ENCODE results near the gene MLH3. TPM values are rescaled to one million over a fixed set of nuclear protein-coding genes. Genes with fewer than 3 reads are reported as not detected.
A peak's percentile ranks its signal among the peaks of the same experiment; 100 is the strongest.

Gene MLH3
- total and polyA plus RNA-seq, 10 of the 15 experiments (the other 5 are each of a cell fraction or from before 2014, with no cell fraction given) = 12.6 to 31.2 (median 19.6) TPM

GRCh38 chr14:74983343-74983742 lies 67.9 kb downstream of the MLH3 start:
- Histone ChIP-seq H3K27me3 (replicated peaks in 1 of 2; ENCODE audit: control insufficient read depth in 2 of 2, insufficient read depth in 2 of 2, low read length in 1 of 2) (no peaks in the 10 kb centered on the region), H3K9ac (ENCODE audit: control insufficient read depth, insufficient read depth, low read length) (no peak overlapping the region), H3K36me3 (ENCODE audit: control insufficient read depth in 2 of 2, insufficient read depth in 2 of 2, low read length in 1 of 2) (no peaks in the 10 kb centered on the region), H3K79me2 (ENCODE audit: control insufficient read depth, insufficient read depth, low read length) (no peaks in the 10 kb centered on the region), H3K4me2 (ENCODE audit: control insufficient read depth, insufficient read depth) (no peak overlapping the region), H3K27ac (ENCODE audit: control insufficient read depth, insufficient read depth) (no peak overlapping the region), H2AFZ (ENCODE audit: control insufficient read depth, low read depth, low read length) (no peak overlapping the region), H4K20me1 (ENCODE audit: control insufficient read depth, insufficient read depth) (no peaks in the 10 kb centered on the region), H3K9me3 (replicated peaks; ENCODE audit: control insufficient read depth, insufficient read depth, low read length) (no peaks in the 10 kb centered on the region), H3K4me1 (ENCODE audit: control insufficient read depth, insufficient read depth, low read length) (peaks cover 5% of the 10 kb centered on the region; the same call in 1 of the 2 replicates), H3K4me3 (no peak overlapping the region)
- ChIA-PET RAD21 (ENCODE audit: unreplicated experiment) (no interaction called here), POLR2A (interaction anchor here (0.6 kb wide), 1 partner anchor 274 kb away, joined by 4 read pairs; no protein-coding TSS in a partner anchor), CTCF (interaction anchor here (1.6 kb wide), 1 partner anchor 39 kb away, joined by 3 read pairs; no protein-coding TSS in a partner anchor), SMC1A (ENCODE audit: uncharacterized antibody, unreplicated experiment) (interaction anchor here (1.1 kb wide), 1 partner anchor 17 kb away, joined by 3 read pairs; no protein-coding TSS in a partner anchor)
- in situ Hi-C loops (cut with MboI) = no loop called here
- DNase-seq (ENCODE audit: low read depth, low spot score) (no peak), FAIRE-seq (no peak), ATAC-seq (no peak)
- TF ChIP-seq ASH2L (IDR thresholded peaks at IDR 0.05; ENCODE audit: borderline replicate concordance, low read depth) = no peak
- no peak for TF ChIP-seq PAX5 (IDR thresholded peaks at IDR 0.05; ENCODE audit: borderline replicate concordance, low read depth, low read length)
- TF ChIP-seq TARDBP (IDR thresholded peaks at IDR 0.05; ENCODE audit: borderline replicate concordance) = no peak
- no TSS peak for BruUV-seq (replicated peaks)
- intact Hi-C loops (cut with micrococcal nuclease; ENCODE audit: unreplicated experiment) = no loop called here
- WGBS (ENCODE audit: insufficient coverage, insufficient replicate concordance, low lambda C conversion rate, missing lambda C conversion rate) = 100% methylated on average over 1 of the region's 1 CpG

GRCh38 chr14:74982661-74983060 lies 68.6 kb downstream of the MLH3 start:
- ChIA-PET CTCF (interaction anchor here (0.5 to 1.1 kb wide), 2 partner anchors 41 to 104 kb away, joined by 3 read pairs; no protein-coding TSS in a partner anchor), POLR2A (no interaction called here), RAD21 (ENCODE audit: unreplicated experiment) (no interaction called here), SMC1A (ENCODE audit: uncharacterized antibody, unreplicated experiment) (interaction anchor here (1.1 kb wide), 1 partner anchor 17 kb away, joined by 3 read pairs; no protein-coding TSS in a partner anchor)
- no peaks in the 10 kb centered on the region for H3K27me3 ChIP-seq (replicated peaks in 1 of 2; ENCODE audit: control insufficient read depth in 2 of 2, insufficient read depth in 2 of 2, low read length in 1 of 2)
- intact Hi-C loops (cut with micrococcal nuclease; ENCODE audit: unreplicated experiment) (no loop called here), in situ Hi-C loops (cut with MboI) (no loop called here)
- H3K79me2 ChIP-seq (ENCODE audit: control insufficient read depth, insufficient read depth, low read length) = no peaks in the 10 kb centered on the region
- no peak overlapping the region for H3K27ac ChIP-seq (ENCODE audit: control insufficient read depth, insufficient read depth)
- FAIRE-seq (no peak), DNase-seq (ENCODE audit: low read depth, low spot score) (no peak), ATAC-seq (peak; percentile 75)
- no peak overlapping the region for H3K4me3 ChIP-seq
- no peaks in the 10 kb centered on the region for H3K36me3 ChIP-seq (ENCODE audit: control insufficient read depth in 2 of 2, insufficient read depth in 2 of 2, low read length in 1 of 2)
- H3K9me3 ChIP-seq (replicated peaks; ENCODE audit: control insufficient read depth, insufficient read depth, low read length) = no peaks in the 10 kb centered on the region
- WGBS (ENCODE audit: insufficient coverage, insufficient replicate concordance, low lambda C conversion rate, missing lambda C conversion rate) = 49% methylated on average over 4 of the region's 4 CpGs
- peak overlapping the region; percentile 58 for H2AFZ ChIP-seq (ENCODE audit: control insufficient read depth, low read depth, low read length)
- H3K4me1 ChIP-seq (ENCODE audit: control insufficient read depth, insufficient read depth, low read length) = peaks cover 5% of the 10 kb centered on the region; the same call in 1 of the 2 replicates
- no peak overlapping the region for H3K4me2 ChIP-seq (ENCODE audit: control insufficient read depth, insufficient read depth)
- TF ChIP-seq MYB (IDR thresholded peaks at IDR 0.05; ENCODE audit: borderline replicate concordance, low read depth, low read length) (no peak), CREB1 (IDR thresholded peaks at IDR 0.05; ENCODE audit: low read depth) (peak; percentile 34; the same call in 1 of the 2 replicates)
- BruUV-seq (replicated peaks) = no TSS peak
- H4K20me1 ChIP-seq (ENCODE audit: control insufficient read depth, insufficient read depth) = no peaks in the 10 kb centered on the region
- H3K9ac ChIP-seq (ENCODE audit: control insufficient read depth, insufficient read depth, low read length) = no peak overlapping the region
